ENCODE data around the gene THEM4.
"Not testable (repeated sequence)": the region's sequence is repeated elsewhere in the genome, so short reads cannot be mapped to it uniquely, and the experiment has no call there.

THEM4 gene

DNA sequence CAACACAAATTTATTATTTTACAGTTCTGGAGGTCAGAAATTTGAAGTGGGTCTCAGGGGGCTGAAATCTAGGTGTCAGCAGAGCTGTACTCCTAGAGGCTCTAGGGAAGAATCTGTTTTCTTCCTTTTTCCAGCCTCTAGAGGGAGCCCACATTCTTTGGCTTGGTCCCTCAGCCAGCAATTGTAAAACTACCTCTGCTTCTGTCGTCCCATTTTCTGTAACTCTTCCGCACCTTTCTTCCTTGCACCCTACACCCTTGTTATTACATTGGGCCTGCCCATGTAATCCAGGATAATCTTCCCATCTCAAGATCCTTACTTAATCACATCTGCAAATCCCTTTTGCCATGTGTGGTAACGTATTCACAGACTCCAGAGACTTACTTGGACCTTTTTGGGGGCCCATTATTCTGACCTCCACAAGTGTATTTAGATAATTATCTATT, 24.8 kb upstream of the THEM4 start:
- DNase-seq (ENCODE audit: low spot score), result no peak

DNA sequence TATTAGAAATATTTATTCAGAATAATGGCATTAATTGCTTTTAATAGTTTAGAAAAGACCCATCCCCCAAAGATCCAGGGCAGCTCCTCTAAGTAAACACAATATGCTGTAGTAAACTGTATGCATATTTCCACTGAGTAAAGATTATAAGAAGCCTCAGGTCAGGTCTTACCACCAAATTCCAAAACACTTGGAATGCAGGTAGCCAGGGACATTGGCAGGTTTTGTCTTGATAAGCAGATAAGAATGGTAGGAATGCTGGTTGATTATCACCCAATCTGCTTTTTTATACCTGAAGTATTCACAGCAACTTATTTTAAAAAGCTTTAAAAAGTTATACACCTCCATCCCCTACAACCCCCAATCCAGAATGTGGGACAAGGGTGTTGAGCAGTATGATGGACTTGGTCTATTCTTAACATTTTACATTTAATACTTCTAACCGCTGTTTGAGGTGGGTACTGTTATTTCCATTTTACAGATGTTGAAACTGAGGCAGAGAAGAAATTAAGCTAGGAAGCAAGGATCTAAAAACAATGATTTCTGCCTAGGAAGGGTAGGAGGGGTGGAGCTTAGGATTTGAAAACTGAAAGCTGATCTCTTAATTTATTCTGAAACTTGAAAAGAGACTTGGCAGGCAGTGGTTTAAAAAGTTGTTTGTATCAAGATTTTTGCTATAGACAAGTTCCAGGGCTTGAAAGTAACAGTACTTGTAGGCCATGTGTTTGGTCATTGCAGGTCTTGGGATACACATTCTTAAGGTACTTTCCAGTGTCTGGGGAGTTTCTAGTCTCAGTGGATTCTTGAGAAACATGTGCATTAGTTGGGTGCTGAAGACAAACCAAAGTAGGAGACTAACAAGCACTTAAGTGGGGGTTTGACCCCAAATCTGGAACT, 15.6 kb upstream of the THEM4 start:
- DNase-seq (ENCODE audit: low spot score), result no peak

DNA sequence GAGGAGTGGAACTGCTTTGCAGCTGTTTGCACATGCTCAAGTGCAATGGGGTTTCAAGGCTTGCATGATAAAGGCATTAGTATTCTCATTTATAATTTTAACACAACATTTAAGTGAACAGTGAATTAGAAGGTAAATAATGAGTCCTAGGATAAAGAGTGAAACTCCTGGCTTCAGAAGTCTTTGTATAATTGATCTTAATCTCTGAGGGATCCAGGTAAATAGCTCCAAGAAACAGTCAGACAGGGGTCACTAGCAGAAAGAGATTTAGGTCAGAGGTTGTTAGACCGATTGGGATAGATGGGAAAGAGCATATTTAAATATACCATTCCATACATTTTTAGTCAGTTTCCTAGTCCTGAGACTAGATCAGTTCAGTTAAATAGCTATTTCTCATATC, 14.1 kb upstream of the THEM4 start:
- no peak for DNase-seq (ENCODE audit: low spot score)

DNA sequence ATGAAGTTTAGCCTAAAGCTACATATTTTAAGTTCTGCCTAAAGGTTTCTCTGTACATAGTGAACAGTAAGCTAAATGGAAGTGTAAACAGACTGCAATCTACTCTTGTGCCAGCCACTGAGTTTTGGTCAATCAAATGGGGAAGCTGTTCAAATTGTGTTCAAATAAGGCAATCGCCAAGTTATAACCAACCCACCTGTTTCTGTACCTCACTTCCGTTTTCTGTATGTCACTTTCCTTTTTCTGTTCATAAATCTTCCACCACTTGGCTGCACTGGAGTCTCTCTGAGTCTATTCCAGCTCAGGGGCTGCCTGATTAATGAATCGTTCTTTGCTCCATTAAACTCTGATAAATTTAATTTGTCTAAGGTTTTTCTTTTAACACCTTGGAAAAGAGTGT, 10.8 kb upstream of the THEM4 start:
- DNase-seq (ENCODE audit: low spot score), result no peak

DNA sequence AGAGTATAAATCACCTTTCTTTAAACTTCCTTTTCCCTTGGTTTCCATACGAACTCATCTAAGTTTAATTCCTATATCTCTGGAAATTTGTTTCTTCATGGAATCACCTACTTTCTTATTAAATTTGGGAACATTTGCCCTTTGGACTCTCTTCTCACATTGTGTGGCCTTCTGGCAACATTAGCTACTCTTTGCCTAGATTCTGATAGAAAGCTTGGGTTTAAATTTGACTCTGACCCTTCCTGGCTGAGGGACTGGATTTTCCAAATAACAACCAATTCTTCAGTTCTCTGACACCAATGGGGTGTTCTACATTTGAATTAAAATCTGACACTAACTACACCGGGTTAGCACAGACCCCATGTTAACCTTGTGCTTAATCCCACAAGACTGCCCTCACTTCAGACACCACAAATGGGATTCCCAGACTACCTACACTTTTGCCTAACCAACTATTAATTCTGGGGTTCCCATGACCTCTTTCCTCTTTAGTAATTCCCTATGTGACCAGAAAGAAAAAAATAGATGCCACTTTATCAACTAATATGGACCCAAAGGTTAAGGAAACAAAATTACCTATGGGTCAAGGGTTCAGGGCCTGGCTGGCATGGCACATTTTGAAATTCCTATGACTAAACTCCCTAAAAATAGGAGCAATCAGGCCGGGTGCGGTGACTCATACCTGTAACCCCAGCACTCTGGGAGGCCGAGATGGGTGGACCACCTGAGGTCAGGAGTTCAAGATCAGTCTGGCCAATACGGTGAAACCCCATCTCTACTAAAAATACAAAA, 9.7 kb upstream of the THEM4 start:
- no peak for DNase-seq (ENCODE audit: low spot score)

DNA sequence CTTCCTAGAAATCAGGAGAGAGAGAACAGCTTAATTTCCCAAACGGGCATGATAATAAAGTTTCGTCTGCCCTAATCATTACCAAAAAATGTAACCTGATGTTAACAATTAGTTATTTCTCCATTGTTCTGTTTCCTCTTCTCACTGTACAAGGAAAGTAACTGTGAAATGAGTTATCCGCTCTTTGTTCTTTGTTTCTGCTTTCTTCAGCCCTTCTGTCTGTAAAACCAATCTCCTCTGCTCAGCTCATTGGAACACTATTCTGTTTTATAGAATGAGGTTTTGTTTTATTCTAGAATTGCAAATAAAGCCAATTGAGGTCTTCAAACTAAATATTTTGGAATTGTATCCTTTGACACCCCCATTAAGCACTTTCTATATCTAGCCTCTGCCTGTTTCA, 8.8 kb upstream of the THEM4 start:
- DNase-seq (ENCODE audit: low spot score), result no peak

GRCh38 chr1:151916726-151917370, 7.5 kb upstream of the THEM4 start:
- DNase-seq (ENCODE audit: low spot score), result no peak

DNA sequence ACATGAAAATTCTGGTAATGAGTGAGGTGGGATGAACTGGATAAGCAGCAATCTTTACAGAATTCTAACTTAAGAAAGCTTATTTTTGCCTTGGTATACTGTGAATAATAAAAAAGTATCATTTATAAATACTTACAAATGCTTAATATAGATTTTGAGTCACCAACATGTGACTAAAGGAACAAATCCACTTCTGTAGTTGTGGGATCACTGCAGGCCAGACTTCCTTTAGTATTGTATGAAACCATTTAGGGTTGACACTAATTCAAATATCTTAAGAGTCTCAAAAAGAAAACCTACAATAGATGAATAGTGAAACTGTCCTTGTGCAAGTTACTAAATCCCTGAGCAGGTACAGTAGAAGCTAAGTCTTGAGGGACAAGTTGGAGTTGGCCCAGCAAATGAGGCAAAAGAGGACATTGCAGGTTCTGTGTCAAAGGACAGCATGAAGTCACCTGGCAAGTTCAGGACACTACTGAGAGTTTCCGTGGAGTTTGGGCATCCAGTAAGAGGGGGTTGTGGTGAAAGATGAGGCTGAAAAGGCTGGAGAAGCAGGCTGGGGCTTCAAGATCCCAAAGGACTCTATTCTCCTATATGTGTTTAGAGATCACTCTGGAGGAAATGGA, 5.9 kb upstream of the THEM4 start:
- no peak for DNase-seq (ENCODE audit: low spot score)

DNA sequence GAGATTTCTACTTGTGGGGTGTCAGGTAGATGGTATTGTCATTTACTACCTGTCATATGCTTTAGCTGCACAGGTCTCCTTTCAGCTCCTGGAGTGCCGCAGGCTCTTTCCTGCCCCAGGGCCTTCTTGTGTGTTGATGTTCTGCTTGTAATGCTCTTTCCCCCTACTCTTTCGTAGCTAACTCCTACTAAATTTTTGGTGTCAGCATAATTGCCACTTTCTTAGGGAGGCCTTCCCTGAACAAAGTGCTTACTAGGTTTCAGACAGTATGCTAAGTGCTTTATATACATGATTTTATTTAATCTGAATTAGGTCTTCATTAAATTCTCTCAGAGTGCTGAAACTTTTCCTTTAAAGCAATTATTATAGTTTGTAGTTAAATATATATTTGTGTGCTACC, 4.8 kb upstream of the THEM4 start:
- DNase-seq (ENCODE audit: low spot score), result no peak

- no peak for DNase-seq (ENCODE audit: low spot score)
These were observed 3.7 kb upstream of the THEM4 start for GRCh38 chr1:151912973-151913372.

- no peak for DNase-seq (ENCODE audit: low spot score)
These were observed 1.1 kb downstream of the THEM4 start for GRCh38 chr1:151908228-151908691.

- no peak for DNase-seq (ENCODE audit: low spot score)
These were observed 1.8 kb downstream of the THEM4 start for GRCh38 chr1:151907363-151908139.

DNA sequence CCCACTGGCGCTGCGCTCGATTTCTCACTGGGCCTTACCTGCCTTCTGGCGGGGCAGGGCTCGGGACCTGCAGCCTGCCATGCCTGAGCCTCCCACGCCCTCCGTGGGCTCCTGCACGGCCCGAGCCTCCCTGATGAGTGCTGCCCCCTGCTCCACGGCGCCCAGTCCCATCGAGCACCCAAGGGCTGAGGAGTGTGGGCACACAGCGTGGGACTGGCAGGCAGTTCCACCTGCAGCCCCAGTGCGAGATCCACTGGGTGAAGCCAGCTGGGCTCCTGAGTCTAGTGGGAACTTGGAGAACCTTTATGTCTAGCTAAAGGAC, 3.0 kb downstream of the THEM4 start:
- not testable (repeated sequence) for DNase-seq (ENCODE audit: low spot score)

GRCh38 chr1:151905443-151906323, 3.6 kb downstream of the THEM4 start:
- DNase-seq (ENCODE audit: low spot score), result not testable (repeated sequence)

GRCh38 chr1:151905070-151905442, 4.3 kb downstream of the THEM4 start:
- DNase-seq (ENCODE audit: low spot score), result no peak

- DNase-seq (ENCODE audit: low spot score), result no peak
These were observed 6.5 kb downstream of the THEM4 start for GRCh38 chr1:151902858-151903257.

DNA sequence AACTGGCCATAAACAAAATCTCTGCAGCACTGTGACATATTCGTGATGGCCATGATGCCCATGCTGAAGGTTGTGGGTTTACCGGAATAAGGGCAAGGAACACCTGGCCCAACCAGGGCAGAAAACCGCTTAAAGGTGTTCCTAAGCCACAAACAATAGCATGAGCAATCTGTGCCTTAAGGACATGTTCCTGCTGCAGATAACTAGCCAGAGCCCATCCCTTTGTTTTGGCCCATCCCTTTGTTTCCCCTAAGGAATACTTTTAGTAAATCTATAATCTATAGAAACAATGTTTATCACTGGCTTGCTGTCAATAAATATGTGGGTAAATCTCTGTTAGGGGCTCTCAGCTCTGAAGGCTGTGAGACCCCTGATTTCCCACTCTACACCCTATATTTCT, 8.5 kb downstream of the THEM4 start:
- not testable (repeated sequence) for DNase-seq (ENCODE audit: low spot score)

DNA sequence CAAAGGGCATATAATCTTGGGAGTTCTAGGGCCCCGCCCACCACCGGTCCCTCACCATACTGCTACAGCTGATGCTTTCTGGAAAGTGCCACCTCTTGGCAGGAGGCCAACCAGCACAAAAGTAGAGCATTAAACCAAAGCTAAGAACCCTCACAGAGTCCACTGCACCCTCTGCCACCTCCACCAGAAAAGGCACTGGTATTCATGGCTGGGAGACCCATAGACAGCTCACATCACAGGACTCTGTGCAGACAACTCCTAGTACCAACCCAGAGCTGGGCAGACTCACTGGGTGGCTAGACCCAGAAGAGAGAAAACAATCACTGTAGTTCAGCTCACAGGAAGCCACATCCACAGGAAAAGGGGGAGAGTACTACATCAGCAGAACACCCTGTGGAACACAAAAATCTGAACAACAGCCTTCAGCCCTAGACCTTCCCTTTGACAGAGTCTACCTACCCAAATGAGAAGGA, 10.8 kb downstream of the THEM4 start:
- no peak for DNase-seq (ENCODE audit: low spot score)

DNA sequence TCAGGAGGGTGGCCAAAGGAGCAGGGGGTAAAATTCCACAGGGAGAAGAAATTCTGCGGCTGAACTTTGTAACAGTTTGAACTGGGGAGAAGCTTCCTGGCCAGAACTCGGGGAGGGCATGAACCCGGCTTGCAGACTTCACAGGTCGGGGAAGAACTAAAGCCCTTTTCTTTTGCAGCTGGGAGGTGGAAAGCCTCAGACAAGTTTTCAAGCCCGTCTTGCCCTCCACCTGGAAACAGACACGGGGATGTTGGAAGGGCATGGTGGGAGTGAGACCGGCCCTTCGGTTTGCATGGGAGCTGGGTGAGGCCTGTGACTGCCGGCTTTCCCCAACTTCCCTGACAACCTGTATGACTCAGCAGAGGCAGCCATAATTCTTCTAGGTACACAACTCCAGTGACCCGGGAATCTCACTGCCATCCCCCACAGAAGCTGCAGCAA, 11.3 kb downstream of the THEM4 start:
- no peak for DNase-seq (ENCODE audit: low spot score)

Measured in left forelimb (tissue), 1 donor.